Measurements from ENCODE around the gene EVI2B. TPM values are rescaled to one million over a fixed set of nuclear protein-coding genes. Genes with fewer than 3 reads are reported as not detected.

The EVI2B gene
- polyA plus RNA-seq, 3 donors: 166 to 267 (median 262) TPM

DNA sequence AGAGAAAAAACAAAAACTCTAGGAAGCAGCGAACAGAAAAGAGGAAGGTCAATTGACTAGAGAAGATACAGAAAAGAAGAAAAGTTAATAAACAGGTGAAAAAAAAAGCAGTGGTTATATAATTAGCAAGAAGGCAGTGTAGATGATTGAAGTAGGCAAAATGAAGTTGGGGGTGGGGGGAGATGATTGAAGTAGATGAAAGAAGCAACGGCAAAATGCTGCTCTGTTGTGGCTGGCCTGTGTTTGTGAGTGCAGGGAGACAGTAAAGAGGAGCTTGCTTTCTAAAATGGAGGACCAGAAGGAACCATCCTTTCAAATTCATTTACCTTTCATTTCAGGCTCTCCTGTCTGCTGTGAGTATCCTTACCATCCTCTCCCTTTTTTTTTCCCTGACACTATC, 3.6 kb downstream of the EVI2B start:
- Histone ChIP-seq H3K9ac (ENCODE audit: insufficient read depth, low read length, poor library complexity, severe bottlenecking) (peak overlapping the region; percentile 88), H2AFZ (ENCODE audit: insufficient read depth, low read depth, low read length, poor library complexity, severe bottlenecking) (peak overlapping the region; percentile 11), H3K4me2 (replicated peaks; ENCODE audit: extremely low read depth, low read length, poor library complexity, severe bottlenecking) (peak overlapping the region; percentile 98), H3K27ac (ENCODE audit: low read depth in 1 of 2, low read length in 2 of 2) (peak overlapping the region; percentile 72 to 86), H3K4me1 (ENCODE audit: control insufficient read depth in 1 of 2, insufficient read depth in 2 of 2, low read length in 2 of 2) (peaks cover 30 to 58% of the 10 kb centered on the region in 2 donors), H3K9me3 (replicated peaks in 1 of 2; ENCODE audit: control insufficient read depth in 1 of 2, insufficient read depth in 1 of 2, low read length in 2 of 2) (no peaks in the 10 kb centered on the region), H3K4me3 (replicated peaks in 1 of 3; ENCODE audit: low read depth in 2 of 3, low read length in 3 of 3) (peak overlapping the region; percentile 90 to 100 (median 96)), H3K79me2 (ENCODE audit: insufficient read depth, low read length) (peaks cover 92% of the 10 kb centered on the region), H3K27me3 (ENCODE audit: control insufficient read depth in 2 of 2, insufficient read depth in 2 of 2, low read length in 2 of 2) (no peaks in the 10 kb centered on the region), H3K36me3 (replicated peaks in 1 of 2; ENCODE audit: control insufficient read depth in 1 of 2, insufficient read depth in 2 of 2, low read length in 2 of 2) (peaks cover 21 to 28% of the 10 kb centered on the region in 2 donors), H4K20me1 (ENCODE audit: insufficient read depth, low read length) (peaks cover 47% of the 10 kb centered on the region)
- peak in 2 of 3 donors; percentile 13 to 27 for DNase-seq
- H3K27ac Mint-ChIP-seq: peak overlapping the region; percentile 91 to 98 (median 96)
- no peaks in the 10 kb centered on the region for H3K9me3 Mint-ChIP-seq
- peaks cover 48% of the 10 kb centered on the region for H3K4me1 Mint-ChIP-seq
- TF ChIP-seq, protein P1, sequence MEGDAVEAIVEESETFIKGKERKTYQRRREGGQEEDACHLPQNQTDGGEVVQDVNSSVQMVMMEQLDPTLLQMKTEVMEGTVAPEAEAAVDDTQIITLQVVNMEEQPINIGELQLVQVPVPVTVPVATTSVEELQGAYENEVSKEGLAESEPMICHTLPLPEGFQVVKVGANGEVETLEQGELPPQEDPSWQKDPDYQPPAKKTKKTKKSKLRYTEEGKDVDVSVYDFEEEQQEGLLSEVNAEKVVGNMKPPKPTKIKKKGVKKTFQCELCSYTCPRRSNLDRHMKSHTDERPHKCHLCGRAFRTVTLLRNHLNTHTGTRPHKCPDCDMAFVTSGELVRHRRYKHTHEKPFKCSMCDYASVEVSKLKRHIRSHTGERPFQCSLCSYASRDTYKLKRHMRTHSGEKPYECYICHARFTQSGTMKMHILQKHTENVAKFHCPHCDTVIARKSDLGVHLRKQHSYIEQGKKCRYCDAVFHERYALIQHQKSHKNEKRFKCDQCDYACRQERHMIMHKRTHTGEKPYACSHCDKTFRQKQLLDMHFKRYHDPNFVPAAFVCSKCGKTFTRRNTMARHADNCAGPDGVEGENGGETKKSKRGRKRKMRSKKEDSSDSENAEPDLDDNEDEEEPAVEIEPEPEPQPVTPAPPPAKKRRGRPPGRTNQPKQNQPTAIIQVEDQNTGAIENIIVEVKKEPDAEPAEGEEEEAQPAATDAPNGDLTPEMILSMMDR (IDR thresholded peaks at IDR 0.05): no peak
- no peaks in the 10 kb centered on the region for H3K27me3 Mint-ChIP-seq (ENCODE audit: low read depth in 3 of 3)
- peak overlapping the region; percentile 95 for H3K4me3 Mint-ChIP-seq
- no CpG with 5 or more reads among the region's 2 CpGs for WGBS (ENCODE audit: insufficient coverage)
- peaks cover 38 to 41% of the 10 kb centered on the region in 2 donors for H3K36me3 Mint-ChIP-seq
- intact Hi-C loops (cut with micrococcal nuclease): loop anchor here in 1 of 2 donors (5.0 to 10.0 kb wide), 2 partner anchors 182 to 355 kb away; no protein-coding TSS in a partner anchor

- H3K36me3 ChIP-seq (replicated peaks in 1 of 2; ENCODE audit: control insufficient read depth in 1 of 2, insufficient read depth in 2 of 2, low read length in 2 of 2): peaks cover 28 to 35% of the 10 kb centered on the region in 2 donors
- Mint-ChIP-seq H3K27me3 (ENCODE audit: low read depth in 3 of 3) (no peaks in the 10 kb centered on the region), H3K4me1 (peaks cover 47% of the 10 kb centered on the region), H3K27ac (peak overlapping the region; percentile 91 to 98 (median 96)), H3K4me3 (peak overlapping the region; percentile 95), H3K36me3 (peaks cover 45 to 48% of the 10 kb centered on the region in 2 donors), H3K9me3 (peaks cover 0 to 3% (median 0%) of the 10 kb centered on the region in 7 donors)
- WGBS (ENCODE audit: insufficient coverage): no CpG with 5 or more reads among the region's 2 CpGs
- H3K4me1 ChIP-seq (ENCODE audit: control insufficient read depth in 1 of 2, insufficient read depth in 2 of 2, low read length in 2 of 2): peaks cover 23 to 57% of the 10 kb centered on the region in 2 donors
- peaks cover 93% of the 10 kb centered on the region for H3K79me2 ChIP-seq (ENCODE audit: insufficient read depth, low read length)
- TF ChIP-seq, protein P1 (IDR thresholded peaks at IDR 0.05): no peak
- no peaks in the 10 kb centered on the region for H3K27me3 ChIP-seq (ENCODE audit: control insufficient read depth in 2 of 2, insufficient read depth in 2 of 2, low read length in 2 of 2)
- peak overlapping the region; percentile 98 for H3K4me2 ChIP-seq (replicated peaks; ENCODE audit: extremely low read depth, low read length, poor library complexity, severe bottlenecking)
- intact Hi-C loops (cut with micrococcal nuclease): loop anchor here in 1 of 2 donors (10.0 kb wide), 1 partner anchor 485 kb away; the partner anchor contains the start of gene CRLF3
- peak overlapping the region; percentile 90 to 100 (median 96) for H3K4me3 ChIP-seq (replicated peaks in 1 of 3; ENCODE audit: low read depth in 2 of 3, low read length in 3 of 3)
- peak overlapping the region; percentile 88 for H3K9ac ChIP-seq (ENCODE audit: insufficient read depth, low read length, poor library complexity, severe bottlenecking)
- H3K27ac ChIP-seq (ENCODE audit: low read depth in 1 of 2, low read length in 2 of 2): peak overlapping the region in 1 of 2 donors; percentile 86
- no peaks in the 10 kb centered on the region for H3K9me3 ChIP-seq (replicated peaks in 1 of 2; ENCODE audit: control insufficient read depth in 1 of 2, insufficient read depth in 1 of 2, low read length in 2 of 2)
- DNase-seq: peak; percentile 75 to 88 (median 78)
- no peak overlapping the region for H2AFZ ChIP-seq (ENCODE audit: insufficient read depth, low read depth, low read length, poor library complexity, severe bottlenecking)
- peaks cover 54% of the 10 kb centered on the region for H4K20me1 ChIP-seq (ENCODE audit: insufficient read depth, low read length)
These were observed 4.3 kb downstream of the EVI2B start for GRCh38 chr17:31309556-31309955.

Measured in CD14-positive monocyte (primary cell).